Measurements from ENCODE around the gene ZNF672.

Gene ZNF672

DNA sequence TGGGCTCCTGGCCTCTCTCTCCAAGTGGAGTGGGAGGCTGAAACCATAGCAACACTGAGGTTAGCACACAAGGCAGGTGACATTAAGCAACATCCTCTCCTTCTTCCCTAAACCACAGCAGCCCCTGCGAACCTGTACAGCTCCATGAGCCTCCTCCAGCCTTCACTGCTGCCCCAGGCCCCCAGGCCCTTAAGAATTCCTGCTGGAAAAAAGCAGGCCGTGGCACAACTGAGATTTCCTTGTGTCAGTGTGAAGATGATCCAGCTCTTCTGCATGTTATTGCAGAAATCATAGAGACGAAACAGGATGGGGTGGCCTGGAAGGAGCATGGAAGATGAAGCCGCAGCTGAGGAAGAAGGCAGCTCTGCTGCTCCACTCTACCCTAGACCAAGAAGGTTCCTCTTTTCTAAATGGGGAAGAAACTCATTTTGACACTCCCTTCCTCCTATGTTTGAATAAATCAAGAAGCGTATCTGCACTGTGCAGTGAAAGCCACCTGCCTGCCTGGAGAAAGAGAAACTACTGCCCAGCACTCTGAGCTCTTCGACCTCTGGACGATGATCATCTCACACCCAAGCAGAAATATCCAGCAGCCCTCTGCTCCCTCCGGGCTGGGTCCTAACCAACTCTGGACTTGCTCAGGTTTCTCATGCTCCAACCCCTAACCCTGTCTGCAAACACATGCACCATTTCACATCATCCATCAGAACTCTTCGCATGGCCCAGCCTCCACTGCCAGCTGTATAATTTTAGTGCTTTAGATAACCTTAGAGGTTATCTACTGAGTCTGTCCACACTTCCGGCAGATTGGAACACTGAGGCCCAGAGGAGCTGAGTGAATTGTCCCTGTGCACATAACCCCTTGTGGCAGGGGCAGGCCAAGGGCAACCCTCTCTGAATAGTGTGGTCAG, 33.0 kb upstream of the ZNF672 start:
- no peaks in the 10 kb centered on the region for H3K27me3 ChIP-seq (replicated peaks; ENCODE audit: control insufficient read depth, insufficient read depth, low read length)
- peak overlapping the region; percentile 9; the same call in 1 of the 2 replicates for H3K4me3 ChIP-seq (replicated peaks; ENCODE audit: low read depth, low read length)
- no peaks in the 10 kb centered on the region for H3K36me3 ChIP-seq (ENCODE audit: control insufficient read depth, insufficient read depth, low read length)
- peak; percentile 63 for DNase-seq (ENCODE audit: extremely low read depth, insufficient read length)
- TF ChIP-seq CTCF (IDR thresholded peaks at IDR 0.05; ENCODE audit: insufficient read depth, low read length, poor library complexity, severe bottlenecking), result no peak

DNA sequence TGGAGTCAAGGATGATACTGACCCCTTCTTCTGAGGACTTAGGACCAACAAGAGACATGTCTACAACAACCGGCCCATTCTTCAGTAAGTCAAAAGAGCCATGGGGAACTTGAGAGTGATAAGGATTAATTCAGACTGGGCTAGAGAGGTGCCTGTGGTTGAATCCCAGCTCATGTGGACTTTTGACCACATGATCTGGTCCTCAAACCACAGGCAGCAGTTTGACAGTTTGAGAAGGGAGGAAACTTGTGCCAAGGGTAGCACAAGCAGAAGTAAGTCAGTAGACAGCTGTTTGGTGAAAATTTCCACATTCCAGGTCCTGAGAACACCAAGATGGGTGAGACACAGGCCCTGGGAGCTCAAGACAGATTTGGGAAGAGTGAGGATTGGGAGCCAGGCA, 32.1 kb upstream of the ZNF672 start:
- TF ChIP-seq CTCF (IDR thresholded peaks at IDR 0.05; ENCODE audit: insufficient read depth, low read length, poor library complexity, severe bottlenecking), result no peak
- peaks cover 2% of the 10 kb centered on the region for H3K36me3 ChIP-seq (ENCODE audit: control insufficient read depth, insufficient read depth, low read length)
- no peak for DNase-seq (ENCODE audit: extremely low read depth, insufficient read length)
- no peak overlapping the region for H3K4me3 ChIP-seq (replicated peaks; ENCODE audit: low read depth, low read length)
- no peaks in the 10 kb centered on the region for H3K27me3 ChIP-seq (replicated peaks; ENCODE audit: control insufficient read depth, insufficient read depth, low read length)

DNA sequence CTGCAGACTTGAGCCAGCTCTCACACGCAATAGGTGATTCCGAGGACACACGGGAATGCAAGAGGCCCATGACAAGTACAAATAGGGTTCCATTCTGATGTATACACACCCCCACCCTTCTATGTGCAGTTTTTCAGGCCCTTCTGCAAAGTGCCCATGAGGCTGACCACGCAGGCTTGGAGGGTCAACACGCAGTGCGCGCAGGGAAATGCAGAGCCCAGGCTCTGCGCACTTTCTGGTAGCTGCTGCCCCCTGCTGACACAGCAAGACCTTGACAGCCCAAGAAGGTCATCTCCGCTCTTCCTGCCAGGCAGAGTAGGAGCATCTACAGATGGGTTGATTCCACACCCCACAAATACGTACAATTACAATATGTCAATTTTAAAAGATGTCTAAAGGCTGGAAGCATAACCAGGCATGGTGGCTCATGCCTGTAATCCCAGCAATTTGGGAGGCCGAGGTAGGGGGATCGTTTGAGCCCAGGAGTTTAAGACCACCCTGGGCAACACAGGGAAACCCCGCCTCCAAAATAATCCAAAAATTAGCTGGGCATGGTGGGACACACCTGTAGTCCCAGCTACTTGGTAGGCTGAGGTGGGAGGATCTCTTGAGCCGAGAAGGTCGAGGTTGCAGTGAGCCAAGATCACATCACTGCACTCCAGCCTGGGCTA, 30.8 kb upstream of the ZNF672 start:
- DNase-seq (ENCODE audit: extremely low read depth, insufficient read length), result no peak

GRCh38 chr1:248808876-248809275, 29.1 kb upstream of the ZNF672 start:
- Histone ChIP-seq H3K27me3 (replicated peaks; ENCODE audit: control insufficient read depth, insufficient read depth, low read length) (no peaks in the 10 kb centered on the region), H3K36me3 (ENCODE audit: control insufficient read depth, insufficient read depth, low read length) (peaks cover 26% of the 10 kb centered on the region), H3K4me3 (replicated peaks; ENCODE audit: low read depth, low read length) (no peak overlapping the region)
- TF ChIP-seq CTCF (IDR thresholded peaks at IDR 0.05; ENCODE audit: insufficient read depth, low read length, poor library complexity, severe bottlenecking), result no peak
- DNase-seq (ENCODE audit: extremely low read depth, insufficient read length), result no peak

More for the DNA sequence above, 30.8 kb upstream of the ZNF672 start:
- peak; percentile 87 for TF ChIP-seq CTCF (IDR thresholded peaks at IDR 0.05; ENCODE audit: insufficient read depth, low read length, poor library complexity, severe bottlenecking)
- H3K4me3 ChIP-seq (replicated peaks; ENCODE audit: low read depth, low read length), result no peak overlapping the region
- H3K36me3 ChIP-seq (ENCODE audit: control insufficient read depth, insufficient read depth, low read length), result peaks cover 13% of the 10 kb centered on the region
- H3K27me3 ChIP-seq (replicated peaks; ENCODE audit: control insufficient read depth, insufficient read depth, low read length), result no peaks in the 10 kb centered on the region

DNA sequence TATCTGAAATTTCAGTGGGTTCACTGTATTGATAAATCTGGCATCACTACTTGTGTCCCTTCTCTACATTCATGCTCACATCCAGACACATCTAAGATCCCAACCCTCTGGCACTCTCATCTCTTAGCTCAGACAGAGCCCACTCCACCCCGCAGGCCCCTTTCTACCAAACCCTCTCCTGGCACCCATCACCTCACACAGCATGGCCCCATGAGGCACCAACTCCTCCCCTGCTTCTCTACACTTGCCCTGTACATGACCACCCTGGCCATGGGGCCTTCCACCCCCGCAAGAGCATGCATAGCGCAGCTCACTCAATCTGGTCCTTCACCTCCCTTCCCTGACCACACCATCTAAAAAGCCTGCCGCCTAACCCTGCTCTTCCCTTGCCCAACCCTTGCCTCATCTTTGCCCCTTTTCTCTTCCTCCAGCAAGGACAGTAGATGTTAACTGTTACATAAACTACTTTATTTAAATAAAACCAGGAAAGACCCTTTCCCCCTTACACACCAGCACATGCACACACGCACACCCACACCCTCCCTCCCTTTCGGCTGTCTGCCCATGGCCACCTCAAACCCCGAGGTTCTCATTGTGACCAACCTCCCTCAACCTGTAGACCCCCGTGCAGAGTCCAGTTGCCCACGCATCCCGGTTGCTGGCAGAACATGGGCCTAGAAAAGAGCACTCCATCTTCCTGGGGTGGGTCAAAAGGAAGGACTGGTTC, 27.9 kb upstream of the ZNF672 start:
- Histone ChIP-seq H3K27me3 (replicated peaks; ENCODE audit: control insufficient read depth, insufficient read depth, low read length) (no peaks in the 10 kb centered on the region), H3K36me3 (ENCODE audit: control insufficient read depth, insufficient read depth, low read length) (peaks cover 32% of the 10 kb centered on the region), H3K4me3 (replicated peaks; ENCODE audit: low read depth, low read length) (no peak overlapping the region)
- no peak for TF ChIP-seq CTCF (IDR thresholded peaks at IDR 0.05; ENCODE audit: insufficient read depth, low read length, poor library complexity, severe bottlenecking)
- no peak for DNase-seq (ENCODE audit: extremely low read depth, insufficient read length)
